ENCODE data around the gene TTLL13.

Gene TTLL13

DNA sequence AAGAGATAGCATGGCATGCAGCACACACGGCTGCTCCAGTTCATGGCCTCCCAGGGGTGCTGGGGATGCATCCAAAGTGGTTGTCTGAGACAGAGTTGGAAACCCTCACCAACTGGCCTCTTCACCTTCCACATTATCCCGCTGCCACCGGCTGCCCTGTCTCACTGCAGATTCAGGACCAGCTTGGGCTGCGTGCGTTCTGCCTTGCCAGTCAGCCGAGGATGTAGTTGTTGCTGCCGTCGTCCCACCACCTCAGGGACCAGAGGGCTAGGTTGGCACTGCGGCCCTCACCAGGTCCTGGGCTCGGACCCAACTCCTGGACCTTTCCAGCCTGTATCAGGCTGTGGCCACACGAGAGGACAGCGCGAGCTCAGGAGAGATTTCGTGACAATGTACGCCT, 20.4 kb upstream of the TTLL13 start:
- Histone ChIP-seq H3K4ac (ENCODE audit: low read depth, low read length) (no peak overlapping the region), H3K79me1 (ENCODE audit: low read length) (peaks cover 3% of the 10 kb centered on the region), H3K4me2 (ENCODE audit: low read length) (no peak overlapping the region), H3K14ac (ENCODE audit: low read length) (no peak overlapping the region), H4K12ac (ENCODE audit: low read depth, low read length) (no peak overlapping the region), H3K4me1 (ENCODE audit: control insufficient read depth in 1 of 2, insufficient read depth in 2 of 2, low read length in 2 of 2) (peaks cover 0 to 3% of the 10 kb centered on the region in 2 experiments), H3K18ac (ENCODE audit: low read length) (no peak overlapping the region), H2BK120ac (ENCODE audit: insufficient read depth, low read length, poor library complexity) (no peak overlapping the region), H4K91ac (ENCODE audit: low read depth, low read length) (no peak overlapping the region), H4K8ac (ENCODE audit: low read depth, low read length) (no peak overlapping the region), H3K4me3 (ENCODE audit: low read depth, low read length) (no peak overlapping the region), H3K27ac (ENCODE audit: low read depth, low read length) (no peak overlapping the region), H2AK5ac (ENCODE audit: low read length) (no peak overlapping the region), H3K9me3 (ENCODE audit: insufficient read depth, low read depth, low read length) (peaks cover 3% of the 10 kb centered on the region), H2BK12ac (ENCODE audit: low read length) (no peak overlapping the region), H2BK5ac (ENCODE audit: low read depth, low read length, poor library complexity) (no peak overlapping the region), H3K23ac (ENCODE audit: low read length) (no peak overlapping the region), H3K27me3 (ENCODE audit: insufficient read depth, low read length) (no peaks in the 10 kb centered on the region), H3K36me3 (ENCODE audit: control insufficient read depth in 1 of 2, insufficient read depth in 2 of 2, low read length in 2 of 2) (peaks cover 50 to 54% of the 10 kb centered on the region in 2 experiments), H3K79me2 (ENCODE audit: control insufficient read depth, insufficient read depth, low read length, poor library complexity) (no peaks in the 10 kb centered on the region), H2AFZ (ENCODE audit: insufficient read depth, low read length, poor library complexity) (no peak overlapping the region), H3K9ac (ENCODE audit: low read length) (no peak overlapping the region)
- no CpG with 5 or more reads among the region's 15 CpGs for WGBS (ENCODE audit: extremely low coverage, insufficient coverage, insufficient read length)
- DNase-seq, result no peak

DNA sequence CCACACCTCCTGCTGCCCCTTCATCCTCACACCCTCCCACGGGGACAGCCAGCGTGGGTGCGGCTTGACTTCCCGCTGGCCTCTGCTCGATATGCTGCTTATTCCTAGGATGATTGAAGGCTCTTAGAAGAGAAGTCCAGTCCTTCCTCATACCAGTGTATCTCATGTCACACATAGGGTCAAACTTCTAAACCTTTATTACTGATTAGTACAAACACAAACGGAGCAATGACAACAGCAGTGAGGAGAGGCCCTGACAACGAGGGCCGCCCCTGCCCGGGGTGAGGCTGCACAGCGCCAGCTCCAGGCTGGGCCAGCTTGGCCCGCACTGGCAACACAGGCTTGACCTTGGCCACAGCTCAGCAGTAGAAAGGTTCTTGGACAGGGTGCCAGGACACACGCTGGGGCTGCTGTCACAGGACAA, 19.3 kb upstream of the TTLL13 start:
- WGBS (ENCODE audit: extremely low coverage, insufficient coverage, insufficient read length), result no CpG with 5 or more reads among the region's 12 CpGs
- H4K91ac ChIP-seq (ENCODE audit: low read depth, low read length), result no peak overlapping the region
- no peaks in the 10 kb centered on the region for H3K27me3 ChIP-seq (ENCODE audit: insufficient read depth, low read length)
- no peak overlapping the region for H3K23ac ChIP-seq (ENCODE audit: low read length)
- H4K12ac ChIP-seq (ENCODE audit: low read depth, low read length), result no peak overlapping the region
- H4K8ac ChIP-seq (ENCODE audit: low read depth, low read length), result no peak overlapping the region
- DNase-seq, result no peak
- no peak overlapping the region for H3K4me2 ChIP-seq (ENCODE audit: low read length)
- H3K14ac ChIP-seq (ENCODE audit: low read length), result no peak overlapping the region
- H3K79me1 ChIP-seq (ENCODE audit: low read length), result peaks cover 5% of the 10 kb centered on the region
- no peak overlapping the region for H3K9ac ChIP-seq (ENCODE audit: low read length)
- H3K36me3 ChIP-seq (ENCODE audit: control insufficient read depth in 1 of 2, insufficient read depth in 2 of 2, low read length in 2 of 2), result peaks cover 43 to 45% of the 10 kb centered on the region in 2 experiments
- no peak overlapping the region for H2BK12ac ChIP-seq (ENCODE audit: low read length)
- H3K4me3 ChIP-seq (ENCODE audit: low read depth, low read length), result no peak overlapping the region
- no peak overlapping the region for H3K27ac ChIP-seq (ENCODE audit: low read depth, low read length)
- H2AK5ac ChIP-seq (ENCODE audit: low read length), result no peak overlapping the region
- peaks cover under 1% of the 10 kb centered on the region for H3K9me3 ChIP-seq (ENCODE audit: insufficient read depth, low read depth, low read length)
- no peak overlapping the region for H2AFZ ChIP-seq (ENCODE audit: insufficient read depth, low read length, poor library complexity)
- no peak overlapping the region for H3K18ac ChIP-seq (ENCODE audit: low read length)
- no peak overlapping the region for H3K4ac ChIP-seq (ENCODE audit: low read depth, low read length)
- no peaks in the 10 kb centered on the region for H3K79me2 ChIP-seq (ENCODE audit: control insufficient read depth, insufficient read depth, low read length, poor library complexity)
- no peak overlapping the region for H2BK5ac ChIP-seq (ENCODE audit: low read depth, low read length, poor library complexity)
- H2BK120ac ChIP-seq (ENCODE audit: insufficient read depth, low read length, poor library complexity), result no peak overlapping the region
- peaks cover 2 to 3% of the 10 kb centered on the region in 2 experiments for H3K4me1 ChIP-seq (ENCODE audit: control insufficient read depth in 1 of 2, insufficient read depth in 2 of 2, low read length in 2 of 2)

DNA sequence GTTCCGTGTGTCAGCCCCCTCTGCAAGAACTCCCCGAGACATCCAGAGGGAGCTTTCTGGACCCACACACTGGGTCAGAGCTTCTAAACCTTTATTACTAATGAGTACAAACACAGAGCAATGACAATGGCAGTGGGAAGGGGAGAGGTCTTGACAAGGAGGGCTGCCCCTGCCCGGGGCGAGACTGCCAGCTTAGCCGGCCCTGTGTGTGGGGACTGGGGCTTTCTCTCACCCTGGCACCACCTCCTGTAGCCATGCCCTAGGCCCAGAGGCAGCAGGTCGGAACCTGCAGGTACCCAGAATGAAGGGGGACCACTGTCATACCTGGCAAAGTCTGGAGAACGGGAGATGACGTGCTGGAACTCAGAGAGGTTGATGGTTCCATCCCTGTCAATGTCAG, 18.7 kb upstream of the TTLL13 start:
- Histone ChIP-seq H2BK12ac (ENCODE audit: low read length) (no peak overlapping the region), H2AFZ (ENCODE audit: insufficient read depth, low read length, poor library complexity) (no peak overlapping the region), H3K23ac (ENCODE audit: low read length) (no peak overlapping the region), H3K27me3 (ENCODE audit: insufficient read depth, low read length) (no peaks in the 10 kb centered on the region), H4K91ac (ENCODE audit: low read depth, low read length) (no peak overlapping the region), H4K12ac (ENCODE audit: low read depth, low read length) (no peak overlapping the region), H4K8ac (ENCODE audit: low read depth, low read length) (no peak overlapping the region), H3K9ac (ENCODE audit: low read length) (no peak overlapping the region), H3K27ac (ENCODE audit: low read depth, low read length) (no peak overlapping the region), H3K4ac (ENCODE audit: low read depth, low read length) (no peak overlapping the region), H3K9me3 (ENCODE audit: insufficient read depth, low read depth, low read length) (no peaks in the 10 kb centered on the region), H3K14ac (ENCODE audit: low read length) (no peak overlapping the region), H3K4me2 (ENCODE audit: low read length) (no peak overlapping the region), H2BK120ac (ENCODE audit: insufficient read depth, low read length, poor library complexity) (no peak overlapping the region), H2AK5ac (ENCODE audit: low read length) (no peak overlapping the region), H2BK5ac (ENCODE audit: low read depth, low read length, poor library complexity) (no peak overlapping the region), H3K4me3 (ENCODE audit: low read depth, low read length) (no peak overlapping the region), H3K18ac (ENCODE audit: low read length) (no peak overlapping the region), H3K79me2 (ENCODE audit: control insufficient read depth, insufficient read depth, low read length, poor library complexity) (no peaks in the 10 kb centered on the region), H3K79me1 (ENCODE audit: low read length) (peaks cover 5% of the 10 kb centered on the region), H3K36me3 (ENCODE audit: control insufficient read depth in 1 of 2, insufficient read depth in 2 of 2, low read length in 2 of 2) (peaks cover 38 to 39% of the 10 kb centered on the region in 2 experiments), H3K4me1 (ENCODE audit: control insufficient read depth in 1 of 2, insufficient read depth in 2 of 2, low read length in 2 of 2) (peaks cover 2 to 3% of the 10 kb centered on the region in 2 experiments)
- no CpG with 5 or more reads among the region's 8 CpGs for WGBS (ENCODE audit: extremely low coverage, insufficient coverage, insufficient read length)
- DNase-seq, result no peak

DNA sequence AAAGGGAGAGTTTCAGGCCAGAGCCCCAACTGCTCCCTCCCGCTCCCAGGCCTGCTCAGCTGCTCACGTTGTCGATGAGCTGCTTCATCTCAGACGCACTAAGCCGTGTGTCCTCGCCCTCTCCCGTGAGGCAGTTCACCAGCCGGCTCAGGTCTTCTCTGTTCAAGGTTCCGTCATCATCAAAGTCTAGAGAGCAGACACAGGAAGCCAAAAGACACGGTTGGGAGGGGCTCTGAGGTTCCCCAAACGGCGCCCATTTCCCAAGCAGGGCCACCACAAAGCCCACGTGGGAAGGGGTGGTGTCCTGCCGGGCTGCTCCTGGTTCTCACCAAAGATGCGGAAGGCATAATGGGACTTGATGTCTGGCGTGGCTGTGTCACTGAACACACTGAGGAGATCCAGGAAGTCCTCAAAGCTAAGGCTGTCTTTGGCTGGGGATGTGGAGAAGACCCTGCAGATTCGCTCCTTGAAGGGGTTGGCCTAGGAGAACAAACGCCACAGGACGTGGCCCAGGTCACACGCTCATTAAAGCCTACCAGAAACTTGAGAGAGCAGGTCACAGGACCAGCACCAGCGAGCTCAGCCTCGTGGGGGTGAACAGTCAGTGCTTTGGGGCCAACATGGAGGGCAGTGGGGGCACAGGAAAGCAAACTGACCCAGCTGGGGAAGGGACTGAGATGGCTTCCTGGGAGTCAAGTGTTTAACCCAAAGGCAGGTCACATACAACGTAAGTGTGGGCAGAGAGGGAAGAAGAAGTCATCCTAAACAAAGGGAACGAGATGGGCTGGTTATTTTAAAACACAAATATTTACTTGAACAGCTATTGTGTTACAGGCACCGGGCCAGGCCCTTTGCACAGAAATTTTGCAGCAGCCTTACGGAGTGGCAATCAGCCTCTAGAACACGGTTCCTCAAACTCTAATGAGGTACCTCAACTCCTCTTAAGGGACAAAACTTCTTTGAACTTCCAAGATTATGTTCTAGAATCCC, 18.0 kb upstream of the TTLL13 start:
- Histone ChIP-seq H3K27me3 (ENCODE audit: insufficient read depth, low read length) (no peaks in the 10 kb centered on the region), H3K9ac (ENCODE audit: low read length) (no peak overlapping the region), H3K4me3 (ENCODE audit: low read depth, low read length) (no peak overlapping the region), H3K23ac (ENCODE audit: low read length) (no peak overlapping the region), H4K8ac (ENCODE audit: low read depth, low read length) (no peak overlapping the region), H2AK5ac (ENCODE audit: low read length) (no peak overlapping the region), H3K79me1 (ENCODE audit: low read length) (peaks cover 5% of the 10 kb centered on the region), H4K12ac (ENCODE audit: low read depth, low read length) (no peak overlapping the region), H2BK120ac (ENCODE audit: insufficient read depth, low read length, poor library complexity) (no peak overlapping the region), H3K79me2 (ENCODE audit: control insufficient read depth, insufficient read depth, low read length, poor library complexity) (no peaks in the 10 kb centered on the region), H2BK5ac (ENCODE audit: low read depth, low read length, poor library complexity) (no peak overlapping the region), H4K91ac (ENCODE audit: low read depth, low read length) (no peak overlapping the region), H3K4me1 (ENCODE audit: control insufficient read depth in 1 of 2, insufficient read depth in 2 of 2, low read length in 2 of 2) (peaks cover 2 to 3% of the 10 kb centered on the region in 2 experiments), H3K14ac (ENCODE audit: low read length) (no peak overlapping the region), H3K27ac (ENCODE audit: low read depth, low read length) (no peak overlapping the region), H3K36me3 (ENCODE audit: control insufficient read depth in 1 of 2, insufficient read depth in 2 of 2, low read length in 2 of 2) (peaks cover 36 to 37% of the 10 kb centered on the region in 2 experiments), H2AFZ (ENCODE audit: insufficient read depth, low read length, poor library complexity) (no peak overlapping the region), H3K9me3 (ENCODE audit: insufficient read depth, low read depth, low read length) (no peaks in the 10 kb centered on the region), H3K4me2 (ENCODE audit: low read length) (no peak overlapping the region), H3K4ac (ENCODE audit: low read depth, low read length) (no peak overlapping the region), H2BK12ac (ENCODE audit: low read length) (no peak overlapping the region), H3K18ac (ENCODE audit: low read length) (no peak overlapping the region)
- peak; percentile 11 to 28 for DNase-seq
- no CpG with 5 or more reads among the region's 27 CpGs for WGBS (ENCODE audit: extremely low coverage, insufficient coverage, insufficient read length)
